GM18511 (cell line): Measurements from ENCODE around the gene HIP1.
"Not testable (repeated sequence)": the region's sequence is repeated elsewhere in the genome, so short reads cannot be mapped to it uniquely, and the experiment has no call there.

Source experiments
- ATAC-seq: cut with Tn5 transposase; IDR thresholded peaks from one replicate; pipeline ENCODE4 v1.9.1; 2021; ENCODE audit warnings: mild to moderate bottlenecking, moderate library complexity; ENCODE audit not compliant: unreplicated experiment

The HIP1 gene

DNA sequence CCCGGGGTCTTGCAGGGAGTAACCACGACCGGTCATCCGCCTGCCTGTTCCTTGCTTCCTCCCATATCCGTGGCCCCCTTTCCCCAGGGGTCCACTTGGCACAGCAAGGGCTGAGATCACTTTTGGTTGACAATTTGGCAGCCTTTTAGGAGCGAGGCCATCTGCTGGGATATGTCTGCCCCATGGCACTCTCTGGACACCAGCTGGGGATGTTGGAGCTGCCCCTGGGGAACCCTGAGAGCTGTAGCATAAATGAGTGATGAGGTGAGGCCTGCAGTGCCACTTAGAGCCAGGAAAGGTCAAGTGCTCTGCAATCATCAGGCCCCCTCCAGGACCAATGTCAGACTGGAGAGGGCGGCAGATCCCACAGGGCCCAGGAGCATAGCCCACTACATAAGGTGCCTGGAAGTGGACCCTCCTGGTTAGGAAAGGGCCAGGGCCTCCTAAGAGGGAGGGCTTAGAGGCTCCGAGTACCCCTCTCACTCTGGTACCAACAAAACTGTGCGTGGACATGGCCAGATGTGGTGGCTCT is 92.1 kb downstream of the HIP1 start:
- no peak for ATAC-seq

DNA sequence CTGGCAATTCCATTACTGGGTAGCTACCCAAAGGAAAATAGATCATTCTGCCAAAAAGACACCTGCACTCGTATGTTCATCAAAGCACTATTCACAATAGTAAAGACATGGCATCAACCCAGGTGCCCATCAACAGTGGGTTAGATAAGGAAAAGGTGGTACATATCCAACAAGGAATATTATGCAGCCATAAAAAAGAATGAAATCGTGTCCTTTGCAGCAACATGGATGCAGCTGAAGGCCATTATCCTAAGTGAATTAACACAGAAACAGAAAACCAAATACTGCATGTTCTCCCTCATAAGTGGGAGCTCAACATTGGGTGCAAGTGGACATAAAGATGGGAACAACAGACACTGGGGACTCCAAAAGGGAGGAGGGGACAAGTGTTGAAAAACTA is 93.2 kb downstream of the HIP1 start:
- no peak for ATAC-seq

DNA sequence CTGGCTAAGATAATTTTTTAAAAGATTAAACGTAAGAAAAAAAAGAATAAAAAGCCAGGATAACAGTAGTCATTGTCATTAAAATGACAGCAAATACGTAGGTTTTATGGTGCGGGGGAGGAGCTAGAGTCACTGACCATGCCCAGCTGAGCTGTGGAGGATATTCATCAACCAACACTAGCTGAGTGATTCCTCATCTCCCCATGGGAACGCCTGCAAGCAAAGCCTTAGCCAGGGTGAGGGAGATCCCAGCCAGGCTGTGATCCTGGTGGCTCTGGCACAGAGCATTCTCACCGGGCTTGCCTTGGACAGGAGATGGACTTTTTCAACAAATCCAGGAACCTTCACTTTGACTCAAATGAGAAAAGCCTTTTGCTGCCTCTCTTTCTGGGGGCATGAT is 94.2 kb downstream of the HIP1 start:
- ATAC-seq: no peak

DNA sequence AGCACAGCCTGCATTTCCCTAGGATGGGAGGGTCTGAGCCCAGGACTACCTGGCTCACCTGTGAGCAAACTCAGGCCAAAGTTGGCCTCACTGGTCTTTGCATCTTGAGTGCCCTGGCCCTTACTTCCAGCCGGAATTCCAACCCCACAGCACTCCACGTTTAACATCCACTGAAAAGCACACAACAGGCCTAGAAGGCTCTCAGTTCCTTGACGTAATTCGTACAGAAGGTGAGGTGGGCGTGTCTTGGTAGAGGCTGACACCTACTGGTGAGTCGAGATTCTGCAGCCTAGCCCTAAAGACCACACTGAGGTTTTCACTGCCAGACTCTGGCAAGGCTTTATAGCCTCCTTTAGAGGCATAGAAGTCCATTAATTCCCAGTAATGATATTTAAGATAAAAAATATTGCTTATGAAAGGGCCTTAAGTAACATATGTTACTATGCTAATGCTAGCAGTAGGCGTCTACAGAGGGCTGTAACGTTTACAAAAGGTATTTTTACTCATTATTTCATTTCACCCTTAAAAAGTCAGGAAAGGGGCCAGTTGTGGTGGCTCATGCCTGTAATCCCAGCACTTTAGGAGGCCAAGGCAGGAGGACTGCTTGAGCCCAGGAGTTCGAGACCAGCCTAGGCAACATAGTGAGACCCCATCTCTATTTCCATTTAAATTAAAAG is 95.8 kb downstream of the HIP1 start:
- ATAC-seq: no peak

DNA sequence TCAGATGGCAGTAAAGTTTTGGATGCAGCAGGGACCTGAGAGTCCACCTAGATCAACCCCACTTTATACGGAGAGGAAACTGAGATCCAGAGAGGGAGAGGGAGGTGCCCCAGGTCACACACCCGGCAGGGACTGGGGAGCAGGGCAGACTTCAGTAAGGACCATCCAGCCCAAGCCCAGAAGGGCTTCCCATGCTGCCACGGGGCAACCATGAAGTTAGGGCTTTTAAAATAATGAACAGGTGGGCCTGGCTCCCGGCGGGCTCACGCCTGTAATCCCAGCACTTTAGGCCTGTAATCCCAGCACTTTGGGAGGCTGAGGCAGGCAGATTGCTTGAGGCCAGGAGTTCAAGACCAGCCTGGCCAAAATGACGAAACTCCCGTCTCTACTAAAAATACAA is 98.5 kb downstream of the HIP1 start:
- no peak for ATAC-seq

DNA sequence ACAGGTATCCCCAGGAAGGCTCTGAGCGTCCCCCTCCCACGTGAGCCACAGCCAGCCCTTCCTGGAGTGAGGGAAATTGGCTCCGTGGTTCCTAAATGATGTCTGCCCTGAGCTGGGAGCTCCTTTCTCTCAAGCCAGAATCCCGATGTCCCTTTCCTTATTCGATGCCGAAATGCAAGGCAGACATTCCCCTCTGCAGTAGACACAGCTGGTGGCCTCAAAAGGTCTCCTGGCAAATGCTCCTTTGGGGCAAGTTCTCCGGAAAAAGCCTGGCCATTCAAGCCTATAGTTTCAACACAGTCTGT is 98.9 kb downstream of the HIP1 start:
- no peak for ATAC-seq

DNA sequence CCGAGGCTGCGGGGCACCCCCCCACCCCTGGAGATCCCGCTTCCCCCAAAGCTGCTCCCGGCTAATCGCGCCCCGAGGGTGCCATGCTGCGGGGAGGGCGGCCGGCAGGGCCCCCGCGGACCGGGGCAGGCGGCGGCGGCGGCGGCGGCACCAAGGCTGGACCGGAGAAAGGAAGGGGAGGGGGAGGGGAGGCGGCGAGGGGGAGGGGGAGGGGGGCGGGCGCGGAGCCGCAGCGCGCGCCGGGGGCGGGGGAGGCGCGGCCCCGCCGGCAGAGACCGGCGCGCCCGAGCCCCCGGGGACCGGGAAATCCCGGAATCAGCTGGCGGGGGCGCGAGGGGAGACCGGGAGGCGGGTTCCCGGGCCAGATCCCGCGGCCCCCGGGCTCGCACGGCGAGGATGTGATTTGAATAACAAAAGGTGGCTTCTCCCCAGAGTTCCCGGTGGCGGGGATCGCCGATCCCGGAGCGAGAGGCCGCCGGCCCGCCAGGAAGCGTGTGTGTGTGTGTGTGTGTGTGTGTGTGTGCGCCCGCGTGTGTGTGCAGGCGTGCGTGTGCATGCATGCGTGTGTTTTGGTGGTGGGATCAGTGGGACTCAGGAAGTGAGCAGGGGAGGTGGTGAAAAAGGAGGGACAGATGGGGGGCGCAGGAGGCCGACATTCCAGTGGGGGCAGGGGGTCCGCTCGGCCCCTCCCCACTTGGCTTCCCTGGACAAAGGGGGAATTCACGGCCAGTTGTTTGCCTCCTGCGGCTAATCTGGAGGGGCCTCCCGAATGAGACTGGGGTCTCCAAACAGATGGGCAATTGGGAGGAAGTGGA is 99.5 kb downstream of the HIP1 start:
- ATAC-seq: no peak

DNA sequence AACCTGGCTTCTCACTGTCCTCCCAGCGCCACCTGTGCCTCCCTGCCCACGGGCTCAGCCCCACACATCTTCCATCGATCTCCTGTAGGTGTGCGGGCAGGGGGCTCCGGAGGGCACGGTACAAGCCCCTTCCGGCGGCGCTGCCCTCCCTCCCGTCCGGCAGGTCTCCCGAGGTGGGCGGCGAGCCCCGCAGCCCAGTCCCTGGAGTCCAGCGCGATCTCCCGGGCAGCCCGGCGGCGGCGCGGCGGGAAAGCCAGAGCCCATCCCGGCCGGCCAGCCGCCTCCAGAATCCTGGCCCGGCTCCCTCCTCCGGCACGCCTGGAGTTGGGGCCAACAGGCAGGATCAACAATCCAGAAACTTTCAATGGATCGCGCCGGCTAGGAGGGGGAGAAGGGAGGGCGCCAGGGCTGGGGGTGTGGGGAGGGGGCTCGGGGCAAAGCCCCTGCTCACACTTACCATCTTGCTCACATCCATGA is 100.1 kb downstream of the HIP1 start:
- no peak for ATAC-seq

DNA sequence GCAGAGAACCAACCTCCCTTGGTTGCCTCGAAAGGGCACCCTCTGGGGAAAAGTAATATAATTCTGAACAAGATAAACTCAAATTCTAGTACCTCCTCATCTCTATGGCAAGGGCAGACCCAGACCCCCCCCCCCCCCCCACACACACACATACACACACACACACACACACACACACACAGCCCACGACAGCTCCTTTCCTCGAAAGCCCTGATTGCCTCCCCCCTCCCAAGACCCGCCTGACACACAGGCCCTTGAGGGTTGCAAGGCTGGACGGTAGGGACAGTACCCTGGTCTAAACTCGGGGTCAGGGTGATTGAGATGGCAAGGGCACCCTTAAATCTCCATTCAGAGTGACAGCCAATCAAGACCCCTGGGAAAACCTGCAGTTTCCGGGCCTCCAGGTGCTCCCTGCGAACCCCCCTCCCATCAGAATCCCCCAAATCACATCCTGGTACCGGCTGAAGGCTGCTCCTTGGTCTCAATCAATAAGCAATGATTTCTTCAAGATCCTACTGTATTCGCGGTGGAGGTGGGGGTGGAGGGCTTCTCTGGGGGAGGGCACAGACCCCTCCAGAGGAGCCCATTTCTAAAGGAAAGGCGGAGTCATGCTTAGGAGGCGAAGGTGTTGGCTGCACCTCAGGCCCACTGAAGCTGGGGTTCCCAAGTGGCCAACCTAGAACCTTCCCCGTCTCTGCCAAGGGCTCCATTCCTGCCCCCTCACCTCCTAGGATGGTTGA is 100.7 kb downstream of the HIP1 start:
- ATAC-seq: no peak

DNA sequence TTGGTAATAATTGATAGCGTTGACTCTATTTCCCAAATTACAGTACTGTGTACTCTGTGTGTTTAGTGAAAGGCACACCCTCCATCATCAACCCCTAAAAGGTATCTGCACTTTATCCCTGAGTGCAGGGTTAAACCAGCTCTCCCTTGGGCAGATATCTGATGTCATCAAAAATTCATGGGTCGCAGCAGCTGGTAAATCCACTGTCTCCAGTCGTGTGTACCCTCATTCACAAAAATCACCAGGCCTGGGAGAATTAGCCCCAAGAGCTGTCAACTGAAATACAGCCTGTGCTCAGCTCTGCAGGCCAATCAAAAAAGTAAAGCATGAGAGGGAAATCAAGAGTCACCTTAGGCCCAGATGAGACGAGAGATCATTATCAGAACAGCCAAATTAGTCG is 103.7 kb downstream of the HIP1 start:
- ATAC-seq: no peak

DNA sequence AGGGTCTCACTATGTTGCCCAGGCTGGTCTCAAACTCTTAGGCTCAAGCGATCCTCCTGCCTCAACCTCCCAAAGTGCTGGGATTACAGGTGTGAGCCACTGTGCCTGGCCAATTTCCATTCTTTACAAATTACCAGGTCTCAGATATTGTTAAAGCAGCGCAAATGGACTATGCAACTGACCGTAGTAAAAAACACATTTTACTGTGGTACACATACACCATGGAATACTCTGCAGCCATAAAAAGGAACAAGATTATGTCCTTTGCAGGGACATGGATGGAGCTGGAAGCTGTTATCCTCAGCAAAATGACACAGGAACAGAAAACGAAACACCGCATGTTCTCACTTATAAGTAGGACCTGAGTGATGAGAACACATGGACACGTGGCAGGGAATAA is 106.2 kb downstream of the HIP1 start:
- not testable (repeated sequence) for ATAC-seq

DNA sequence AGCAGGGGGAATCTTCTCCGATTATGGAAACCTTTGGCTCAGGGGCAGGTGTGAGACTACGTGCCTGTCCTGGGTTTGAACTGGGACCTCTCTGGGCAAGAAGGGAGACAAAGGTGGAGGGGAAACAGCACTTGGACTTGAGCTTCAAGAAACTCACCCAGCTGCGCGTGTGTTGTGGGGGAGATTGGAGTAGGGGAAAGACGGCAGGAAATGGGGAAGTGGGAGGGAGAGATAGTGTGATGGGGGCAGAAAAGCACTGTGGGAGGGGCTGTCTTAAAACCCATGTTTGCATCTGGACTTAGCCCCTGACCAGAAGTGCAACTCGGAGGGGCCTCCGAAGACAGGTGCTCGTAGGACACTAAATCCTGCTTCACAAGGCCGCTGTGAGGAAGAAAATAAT is 107.0 kb downstream of the HIP1 start:
- no peak for ATAC-seq

DNA sequence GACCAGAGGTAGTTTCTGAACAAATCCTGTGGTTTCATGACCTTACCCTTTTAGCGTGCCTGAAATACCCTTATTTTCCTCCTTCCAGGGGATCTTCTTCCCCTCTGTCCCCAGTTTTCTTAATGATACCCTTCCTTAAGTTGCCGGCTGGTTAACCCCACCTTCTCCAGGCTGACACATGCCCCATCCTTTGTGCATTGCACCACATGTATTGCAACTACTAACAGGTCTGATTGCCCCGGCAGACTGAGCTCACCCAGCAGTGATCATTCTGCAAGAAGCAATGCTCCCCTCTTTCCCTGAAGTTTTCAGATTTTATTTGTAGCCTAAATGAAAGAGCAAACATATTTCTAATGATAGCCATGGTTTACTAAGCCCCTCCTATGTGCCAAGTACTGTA is 108.2 kb downstream of the HIP1 start:
- no peak for ATAC-seq

DNA sequence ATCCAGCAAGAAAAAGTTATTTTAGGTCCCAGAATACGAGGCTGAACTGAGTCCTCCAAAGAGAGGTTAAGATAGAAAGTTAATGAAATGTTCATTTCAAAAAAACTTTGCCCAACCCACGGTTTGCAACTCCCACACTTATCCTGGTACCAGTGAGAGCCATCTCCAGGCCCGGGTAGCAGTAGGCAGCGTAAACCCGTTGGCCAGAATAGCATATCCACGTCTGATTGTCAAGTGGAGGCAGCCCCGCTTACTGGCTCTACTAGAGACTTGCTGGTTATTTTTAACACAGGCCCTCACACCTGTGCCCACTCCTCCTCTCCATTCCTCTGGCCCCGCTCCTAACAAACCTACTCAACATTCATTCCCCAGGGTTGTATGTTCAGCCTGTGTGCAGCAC is 109.7 kb downstream of the HIP1 start:
- no peak for ATAC-seq

DNA sequence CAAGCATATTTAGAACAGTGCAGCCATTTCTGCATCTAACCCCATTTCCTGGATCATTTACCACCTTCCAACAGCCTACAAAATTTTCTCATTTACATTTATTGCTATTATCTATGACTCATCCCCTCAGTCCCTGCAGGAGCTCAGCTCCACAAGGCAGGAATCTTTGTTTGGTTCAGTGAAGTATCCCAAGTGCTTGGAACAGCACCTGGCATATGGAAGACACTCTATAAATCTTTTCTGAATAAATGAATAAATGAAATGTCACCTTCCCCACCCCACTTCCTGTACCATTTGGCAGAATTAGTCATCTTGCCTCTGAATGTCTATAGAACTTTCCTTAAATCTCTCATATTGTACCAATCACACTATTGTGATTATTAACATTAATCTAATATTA is 110.7 kb downstream of the HIP1 start:
- ATAC-seq: no peak

DNA sequence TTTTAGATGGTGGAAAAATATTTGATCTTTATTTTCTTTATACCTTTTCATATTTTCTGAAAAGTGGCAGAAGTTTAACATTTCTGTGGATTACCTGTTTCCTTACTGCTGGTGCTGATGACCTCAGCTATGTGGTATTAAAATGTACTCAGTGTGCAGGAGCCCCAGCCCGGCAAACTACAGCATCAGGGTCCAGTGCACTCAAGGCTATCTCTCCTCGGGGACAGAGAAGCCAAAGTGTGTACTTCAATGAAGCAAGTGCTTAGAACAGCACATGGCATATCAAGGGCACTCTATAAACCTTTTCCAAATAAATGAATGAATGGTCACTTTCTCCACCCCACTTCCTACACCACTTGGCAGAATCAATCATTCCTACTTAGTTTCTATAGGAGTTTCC is 111.8 kb downstream of the HIP1 start:
- ATAC-seq: no peak

DNA sequence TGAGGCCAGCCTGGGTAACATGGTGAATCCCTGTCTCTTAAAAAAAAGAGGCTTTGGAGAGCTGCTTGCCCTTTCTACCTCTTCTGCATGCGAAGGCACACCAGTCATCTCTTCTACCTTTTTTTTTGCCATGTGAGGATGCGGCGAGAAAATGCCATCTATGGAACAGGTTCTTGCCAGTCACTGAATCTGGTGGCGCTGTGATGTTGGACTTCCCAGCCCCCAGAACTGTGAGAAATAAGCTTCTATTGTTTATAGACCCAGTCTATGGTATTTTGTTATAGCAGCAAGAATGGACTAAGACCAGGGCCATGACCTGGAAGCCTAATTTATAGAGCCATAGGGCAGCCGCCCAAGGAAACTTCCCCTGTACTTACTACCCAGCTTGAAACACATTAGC is 112.9 kb downstream of the HIP1 start:
- no peak for ATAC-seq

DNA sequence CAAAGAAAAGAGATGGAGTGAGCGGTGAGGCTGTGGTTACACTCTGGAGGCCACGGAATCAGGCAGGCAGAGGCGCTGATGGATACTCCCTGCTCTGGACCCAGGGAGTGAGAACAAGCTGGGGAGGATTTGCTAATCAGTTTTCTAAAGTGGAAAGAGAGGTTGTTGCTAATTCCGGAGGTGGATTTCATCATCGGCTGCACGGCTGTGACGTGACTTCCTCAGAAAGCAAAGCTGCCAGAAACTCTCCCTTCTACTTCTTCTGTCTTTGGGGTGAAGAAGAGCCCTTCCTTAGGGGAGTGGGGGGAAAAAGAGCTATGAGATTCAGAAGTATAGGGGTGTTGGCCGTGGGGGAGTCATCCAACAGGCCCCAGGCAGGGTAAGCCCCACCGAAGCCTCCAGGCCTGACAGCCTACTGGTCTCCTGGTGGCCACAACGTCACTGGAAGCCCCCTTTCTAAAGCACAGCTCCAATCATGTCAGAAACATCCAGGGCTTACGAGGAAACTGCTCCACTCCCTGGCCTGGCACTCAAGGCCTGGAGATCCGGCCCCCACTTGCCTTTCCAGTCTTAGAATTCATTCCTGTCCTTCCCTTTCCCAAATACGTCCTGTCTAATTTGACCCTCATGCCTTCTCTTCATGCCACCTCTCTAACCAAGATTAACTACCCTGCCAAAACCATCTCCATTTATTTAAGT is 114.5 kb downstream of the HIP1 start:
- ATAC-seq: no peak

DNA sequence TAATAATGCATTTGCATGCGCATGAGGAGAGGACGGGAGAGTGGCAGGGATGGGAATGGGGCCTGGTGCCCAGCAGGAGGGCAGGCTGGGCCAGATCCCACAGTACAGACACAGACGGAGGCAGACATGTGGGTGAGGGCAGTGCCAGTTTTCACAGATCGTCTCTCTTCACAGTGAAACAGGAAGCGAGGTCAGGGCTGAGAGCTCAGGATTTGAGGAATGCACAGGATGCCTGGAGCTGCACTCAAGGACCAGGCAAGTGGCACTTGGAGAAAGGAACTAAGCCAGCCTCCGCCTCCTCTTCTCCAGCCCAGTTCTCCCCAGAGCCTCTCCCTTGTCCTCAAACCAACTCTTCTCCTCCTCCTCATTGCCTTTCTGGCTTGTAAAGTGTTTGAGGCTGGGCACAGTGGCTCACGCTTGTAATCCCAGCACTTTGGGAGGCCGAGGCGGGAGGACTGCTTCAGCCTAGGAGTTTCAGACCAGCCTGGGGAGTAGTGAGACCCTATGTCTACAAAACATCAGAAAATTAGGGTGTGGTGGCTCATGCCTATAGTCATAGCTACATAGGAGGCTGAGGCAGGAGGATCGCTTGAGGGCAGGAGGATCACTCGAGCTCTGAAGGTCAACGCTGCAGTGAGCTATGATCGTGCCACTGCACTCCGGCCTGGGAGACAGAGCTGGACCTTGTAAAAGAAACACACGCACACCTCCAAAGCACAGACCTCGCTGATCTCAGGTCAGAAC is 115.2 kb downstream of the HIP1 start:
- no peak for ATAC-seq

DNA sequence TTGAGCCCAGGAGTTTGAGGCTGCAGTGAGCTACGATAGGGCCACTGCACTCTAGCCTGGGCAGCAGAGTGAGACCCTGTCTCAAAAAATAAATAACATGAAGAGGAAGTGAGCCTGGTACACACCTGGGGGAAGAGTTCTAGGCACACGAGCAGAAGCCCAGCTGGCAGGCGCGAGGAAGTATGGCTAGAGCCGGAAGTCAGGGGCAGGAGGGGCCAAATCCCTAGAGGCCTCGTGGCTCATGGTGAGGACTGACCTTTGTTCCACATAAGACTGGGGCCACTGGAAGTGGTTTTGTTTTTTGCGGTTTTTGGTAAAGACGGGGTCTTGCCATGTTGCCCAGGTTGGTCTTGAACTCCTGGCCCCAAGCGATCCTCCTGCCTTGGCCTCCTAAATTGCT is 117.6 kb downstream of the HIP1 start:
- no peak for ATAC-seq
